GM21528 (cell line): ENCODE results near the gene MYEOV.

Source experiments
- ATAC-seq: cut with Tn5 transposase; IDR thresholded peaks from one replicate; pipeline ENCODE4 v1.9.1; 2021; ENCODE audit warnings: mild to moderate bottlenecking, moderate library complexity; ENCODE audit not compliant: unreplicated experiment, low FRiP score

The MYEOV gene

DNA sequence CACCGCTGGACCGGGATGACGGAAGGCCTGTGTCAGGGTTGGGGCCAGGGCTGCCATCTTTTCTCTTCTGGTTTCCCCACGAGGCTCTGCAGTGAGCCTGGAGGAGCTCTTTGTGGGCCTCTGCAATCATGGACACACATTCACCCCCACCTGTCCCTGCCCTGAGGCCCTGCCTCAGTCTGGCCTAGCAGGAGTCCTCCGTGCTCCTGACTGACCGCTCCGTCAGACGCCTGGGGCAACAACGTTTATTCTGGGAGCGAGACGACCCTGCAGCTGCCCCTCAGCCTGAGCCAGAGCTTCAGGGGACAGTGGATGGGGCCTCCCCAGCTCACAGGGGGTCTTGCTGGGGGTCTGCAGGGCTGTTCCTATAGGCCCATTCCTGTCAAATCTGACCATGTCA, 8.2 kb upstream of the MYEOV start:
- ATAC-seq: no peak

DNA sequence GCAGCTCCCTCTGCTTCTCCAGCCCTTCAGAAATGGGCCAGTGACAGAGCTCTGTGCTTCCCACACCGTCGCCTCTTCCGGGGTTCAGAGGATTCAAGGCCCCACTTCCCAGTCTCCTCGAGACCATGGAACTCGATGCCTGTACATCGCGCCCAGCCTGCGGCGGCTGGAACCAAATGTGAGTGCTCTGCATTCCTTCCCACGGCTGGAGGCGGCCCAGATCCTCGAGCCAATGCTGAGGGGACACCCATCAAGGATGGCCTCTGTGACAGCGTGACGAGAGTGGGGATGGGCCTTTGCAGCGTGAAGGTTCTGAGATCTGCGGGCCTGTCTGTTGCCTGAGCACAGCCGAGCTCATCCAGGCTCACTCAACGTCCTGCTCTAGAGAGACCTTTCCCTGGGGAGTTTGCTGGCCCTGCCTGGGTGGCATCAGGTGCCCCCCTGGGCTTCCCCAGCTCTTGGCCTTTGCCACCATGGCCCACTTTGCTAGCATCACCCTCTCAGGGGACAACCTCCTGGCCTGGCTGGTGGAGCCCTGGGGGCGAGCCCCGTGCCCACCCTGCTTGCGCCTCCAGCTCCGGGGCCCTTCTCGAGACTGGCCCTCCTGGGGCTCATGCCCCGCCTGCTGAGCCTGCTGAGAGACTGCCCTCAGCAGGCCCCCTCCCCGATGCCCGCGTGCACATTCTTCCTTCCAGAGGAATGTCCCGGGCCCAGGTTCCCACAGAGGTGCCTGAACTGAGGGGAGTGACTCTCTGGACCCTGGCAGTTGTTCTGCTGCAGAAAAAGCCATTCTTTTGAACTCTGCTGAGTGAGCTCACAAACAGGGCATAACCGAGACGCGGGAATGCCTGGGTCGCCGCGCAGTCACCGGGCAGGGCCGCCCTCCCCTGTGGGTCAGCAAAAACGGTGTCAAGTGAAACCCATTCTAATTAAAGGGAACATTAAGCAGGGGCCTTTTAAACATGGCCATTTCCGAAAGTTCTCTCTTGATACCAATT, 7.3 kb upstream of the MYEOV start:
- ATAC-seq: no peak

DNA sequence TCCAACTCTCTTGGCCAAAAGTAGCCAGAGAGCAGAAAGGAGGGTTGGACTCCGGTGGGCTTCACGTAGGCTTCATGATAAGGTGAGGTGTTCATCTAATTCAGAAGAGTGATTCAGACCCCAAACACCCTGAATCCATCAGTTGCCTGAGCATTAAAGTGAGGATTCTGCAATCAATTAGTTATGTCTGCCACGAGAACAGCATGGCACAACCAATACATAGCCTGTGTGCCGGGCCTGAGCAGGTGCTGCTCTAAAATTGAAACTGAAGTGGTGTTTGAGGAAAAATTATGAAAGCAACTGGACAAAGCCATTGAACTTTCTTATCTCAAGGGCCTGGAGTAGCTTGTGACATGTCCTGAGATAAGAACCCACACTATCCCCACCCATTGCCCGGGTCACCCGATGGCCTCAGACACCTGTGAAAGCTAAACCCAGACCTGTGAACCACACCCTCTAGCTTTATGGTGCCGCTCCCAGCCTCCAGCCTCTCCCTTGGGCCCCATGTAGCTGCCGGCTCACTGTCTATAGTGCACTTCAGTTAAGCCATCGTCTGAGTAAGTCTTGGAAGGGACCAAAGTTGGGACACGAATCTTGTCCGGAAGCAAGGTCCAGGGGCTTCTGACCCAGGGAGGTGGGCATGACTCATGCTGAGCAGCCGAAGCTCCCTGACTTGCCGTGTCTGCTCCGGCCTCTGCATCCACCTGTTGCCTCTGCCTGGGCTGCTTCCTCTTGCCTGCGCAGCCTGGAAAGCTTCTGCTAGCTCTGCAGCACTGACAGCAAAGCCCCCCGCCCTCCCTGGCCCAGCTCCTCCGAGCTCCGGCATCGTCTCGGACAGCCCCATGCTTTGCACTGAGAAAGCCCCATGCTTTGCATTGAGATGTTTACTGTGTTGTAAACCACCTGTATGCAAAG, 5.7 kb upstream of the MYEOV start:
- no peak for ATAC-seq

DNA sequence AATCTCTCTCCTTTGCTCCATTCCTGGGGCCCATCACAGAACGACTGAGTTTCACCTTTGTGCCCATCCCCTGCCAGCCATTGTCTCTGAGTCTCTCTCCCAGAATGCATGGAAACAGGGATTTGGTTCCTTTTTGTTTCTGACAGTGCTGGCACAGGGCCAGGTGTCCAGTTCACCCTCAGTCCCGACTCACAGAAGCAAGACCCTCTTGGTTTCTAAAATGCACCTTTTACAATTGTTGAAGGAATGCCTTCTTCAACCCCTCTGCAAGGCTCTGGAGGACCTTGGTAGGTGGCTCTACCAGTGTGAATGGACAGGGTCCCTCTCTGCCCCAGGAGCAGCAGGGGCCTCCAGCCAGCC, 5.1 kb upstream of the MYEOV start:
- ATAC-seq: no peak

DNA sequence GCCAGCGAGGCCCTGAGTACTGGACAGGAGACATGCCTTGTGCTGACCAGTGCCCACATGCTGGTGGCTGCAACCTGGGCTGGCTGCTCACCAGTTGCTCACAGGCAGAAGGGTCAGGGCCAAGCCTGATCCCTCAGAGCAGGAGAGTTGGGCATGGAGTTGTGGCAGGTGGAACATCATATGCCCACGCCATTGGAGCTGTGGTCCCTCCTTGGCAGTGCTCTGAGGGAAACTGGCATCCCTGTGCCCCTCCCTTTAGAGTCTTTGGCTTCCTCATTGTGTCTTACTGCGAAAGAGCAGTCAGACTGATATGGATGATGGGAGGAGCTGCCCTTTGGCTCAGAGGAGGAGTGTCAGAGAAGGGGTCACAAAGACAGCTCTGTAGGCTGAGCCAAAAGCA, 3.1 kb upstream of the MYEOV start:
- ATAC-seq: no peak

DNA sequence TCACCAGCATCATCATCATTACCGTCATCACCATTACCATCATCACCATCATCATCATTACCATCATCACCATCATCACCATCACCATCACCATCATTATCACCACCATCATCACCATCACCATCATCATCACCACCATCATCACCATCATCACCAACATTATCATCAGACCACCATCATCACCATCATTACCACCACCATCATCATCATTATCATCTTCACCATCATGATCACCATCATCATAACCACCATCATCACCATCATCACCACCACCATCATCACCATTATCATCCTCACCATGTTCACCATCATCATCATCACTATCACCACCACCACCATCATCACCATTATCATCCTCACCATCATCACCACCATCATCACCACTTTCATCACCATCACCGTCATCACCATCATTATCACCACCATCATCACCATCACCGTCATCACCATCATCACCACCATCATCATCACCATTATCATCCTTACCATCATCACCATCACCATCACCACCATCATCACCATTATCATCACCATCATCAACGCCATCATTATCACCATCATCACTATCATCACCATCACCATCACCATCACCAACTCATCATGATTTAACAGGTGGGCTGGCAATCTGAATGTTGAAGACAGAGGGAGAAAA, 2.4 kb upstream of the MYEOV start:
- ATAC-seq: no peak

DNA sequence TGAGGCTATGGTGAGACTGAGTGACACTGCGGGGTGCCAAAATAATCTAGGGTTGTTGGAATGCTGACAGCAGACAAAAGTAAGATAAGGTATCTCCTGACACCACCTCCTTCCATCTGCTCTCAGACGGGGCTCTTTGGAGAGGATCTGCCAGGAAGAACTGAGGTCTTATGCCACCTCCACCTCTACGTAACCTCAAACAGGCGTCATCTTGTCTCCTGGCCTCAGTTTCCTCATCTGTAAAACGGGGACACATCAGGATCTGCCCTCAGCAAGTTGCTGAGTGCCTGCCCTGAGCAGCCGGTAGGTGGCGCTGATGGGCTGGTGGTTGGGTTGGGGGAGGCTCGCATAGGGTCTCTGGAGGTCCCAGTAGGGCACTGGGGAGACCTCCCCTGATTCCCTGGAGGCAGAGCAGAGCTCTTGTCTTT, 1.7 kb upstream of the MYEOV start:
- ATAC-seq: no peak

DNA sequence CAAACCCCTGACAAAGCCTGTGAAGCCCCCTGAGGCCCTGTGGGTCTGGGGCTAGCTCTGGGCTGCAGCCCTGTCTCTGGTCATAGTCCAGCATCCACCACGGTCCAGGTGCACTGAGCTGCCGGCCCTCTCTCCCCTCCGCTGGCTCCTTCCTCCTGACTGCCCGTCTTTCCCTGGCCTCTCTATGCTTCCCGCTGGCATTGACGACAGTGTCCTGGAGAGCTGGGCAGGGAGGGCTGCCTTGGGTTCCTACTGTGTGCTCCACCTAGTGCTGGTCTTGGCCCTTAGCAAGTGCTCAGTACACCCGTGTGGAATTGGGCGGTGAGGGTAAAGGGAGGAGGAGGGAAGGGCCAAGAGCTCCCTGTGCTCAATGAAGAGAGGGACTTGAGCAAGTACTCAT, 868 bp upstream of the MYEOV start:
- ATAC-seq: no peak

DNA sequence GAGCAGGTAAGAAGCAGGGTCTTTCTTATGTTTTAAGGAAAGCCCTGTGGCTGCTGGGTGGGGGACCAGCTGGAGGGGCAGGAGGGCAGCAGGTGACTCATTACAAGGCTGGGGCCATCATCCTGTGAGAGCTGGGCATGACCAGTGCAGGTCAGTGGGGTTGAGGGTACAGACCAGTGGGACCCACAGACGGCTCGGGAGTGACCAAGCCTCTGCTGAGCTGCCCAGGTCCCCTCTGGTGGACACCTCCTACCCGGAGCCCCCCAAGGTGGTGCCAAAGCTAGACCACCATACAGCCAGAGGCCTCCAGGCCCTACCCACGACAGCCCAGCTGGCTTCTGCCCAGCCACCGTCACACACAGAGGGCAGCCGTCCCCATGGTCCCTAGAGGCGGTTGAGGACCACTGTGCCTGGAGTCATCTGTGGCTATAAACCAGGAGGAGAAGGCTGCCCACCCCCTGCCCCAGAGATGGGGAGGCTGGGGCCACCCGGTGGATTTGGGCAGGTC, 670 bp downstream of the MYEOV start:
- ATAC-seq: no peak

DNA sequence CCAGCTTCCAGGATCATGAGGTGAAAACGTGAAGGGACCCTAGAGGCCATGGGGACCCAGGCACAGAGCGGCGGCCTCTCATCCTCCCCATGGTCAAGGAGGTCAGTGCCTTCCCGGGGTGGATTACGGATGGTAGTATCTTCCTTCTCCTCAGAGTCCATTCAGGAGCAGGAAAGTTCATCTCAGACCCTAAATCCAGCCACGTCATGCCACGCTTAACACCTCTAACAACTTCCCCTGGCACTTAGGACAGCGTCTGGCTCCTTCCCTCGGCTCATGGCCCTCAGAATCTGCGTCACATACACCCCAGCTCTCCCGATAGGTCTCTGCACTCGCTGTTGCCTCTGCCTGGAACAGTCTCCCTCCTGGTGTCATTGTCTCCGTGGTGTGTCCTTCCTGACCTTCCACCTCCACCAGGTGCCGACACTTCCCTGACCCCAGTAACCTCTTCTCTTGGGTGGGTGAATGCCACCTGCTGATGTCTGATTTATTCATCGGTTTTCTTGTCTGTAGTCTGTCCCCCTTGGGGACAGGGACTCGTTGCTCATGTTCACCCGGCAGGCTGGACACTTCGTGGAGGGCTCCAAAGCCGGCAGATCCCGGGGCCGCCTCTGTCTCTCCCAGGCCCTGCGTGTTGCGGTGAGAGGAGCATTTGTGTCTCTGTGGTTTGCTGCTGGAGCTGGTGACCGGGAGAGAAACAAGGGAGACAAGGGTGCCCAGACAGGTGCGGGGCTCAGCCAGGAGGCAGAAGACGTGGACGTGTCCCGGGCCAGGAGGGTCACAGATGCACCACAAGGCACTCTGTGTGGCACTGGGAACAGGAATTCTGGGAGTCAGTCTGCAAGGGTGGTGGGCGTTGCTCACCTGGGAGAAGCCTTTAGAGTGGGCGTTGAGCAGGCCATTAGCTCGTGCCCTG, 1.4 kb downstream of the MYEOV start:
- ATAC-seq: no peak

DNA sequence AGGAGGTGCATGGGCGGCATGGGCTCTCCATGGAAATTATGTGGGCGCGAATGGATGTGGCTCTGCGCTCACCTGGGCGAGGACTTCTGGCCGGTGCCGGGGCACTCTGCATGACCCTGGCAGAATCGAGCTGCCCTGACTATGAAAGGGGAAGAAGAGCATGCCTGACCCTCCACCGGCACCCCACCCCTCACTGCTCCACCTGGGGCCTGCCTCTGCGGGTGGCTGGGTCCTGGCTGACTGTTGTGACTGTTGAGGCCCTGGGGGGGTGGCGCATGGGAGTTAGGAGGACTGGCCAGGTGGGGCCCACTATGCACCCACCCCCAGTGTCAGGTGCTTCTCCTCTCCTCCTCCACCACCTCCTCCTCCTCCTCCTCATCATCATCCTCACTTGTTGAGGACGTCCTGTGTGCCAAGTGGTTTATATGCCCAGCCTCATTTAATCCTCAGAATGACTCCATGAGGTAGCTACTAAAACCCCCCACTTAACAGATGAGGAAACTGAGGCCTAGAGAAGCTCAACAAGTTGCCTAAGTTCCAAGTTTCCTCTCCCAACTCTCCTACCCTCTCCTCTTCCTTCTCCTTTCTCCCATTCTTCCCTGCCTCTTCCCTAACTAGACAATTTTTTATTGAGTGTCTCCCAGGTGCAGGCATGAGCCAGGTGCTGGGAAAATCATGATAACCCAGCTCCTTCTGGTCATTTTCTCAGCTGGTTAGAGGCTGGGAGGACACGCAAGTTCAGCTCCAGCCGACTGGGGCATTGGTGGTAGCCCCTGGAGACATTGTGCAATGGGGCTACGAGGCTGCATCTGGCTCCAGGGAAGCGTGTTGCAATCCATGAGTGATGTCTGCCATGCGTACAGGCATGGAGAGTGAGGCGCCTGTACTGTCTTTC, 2.3 kb downstream of the MYEOV start:
- ATAC-seq: no peak

DNA sequence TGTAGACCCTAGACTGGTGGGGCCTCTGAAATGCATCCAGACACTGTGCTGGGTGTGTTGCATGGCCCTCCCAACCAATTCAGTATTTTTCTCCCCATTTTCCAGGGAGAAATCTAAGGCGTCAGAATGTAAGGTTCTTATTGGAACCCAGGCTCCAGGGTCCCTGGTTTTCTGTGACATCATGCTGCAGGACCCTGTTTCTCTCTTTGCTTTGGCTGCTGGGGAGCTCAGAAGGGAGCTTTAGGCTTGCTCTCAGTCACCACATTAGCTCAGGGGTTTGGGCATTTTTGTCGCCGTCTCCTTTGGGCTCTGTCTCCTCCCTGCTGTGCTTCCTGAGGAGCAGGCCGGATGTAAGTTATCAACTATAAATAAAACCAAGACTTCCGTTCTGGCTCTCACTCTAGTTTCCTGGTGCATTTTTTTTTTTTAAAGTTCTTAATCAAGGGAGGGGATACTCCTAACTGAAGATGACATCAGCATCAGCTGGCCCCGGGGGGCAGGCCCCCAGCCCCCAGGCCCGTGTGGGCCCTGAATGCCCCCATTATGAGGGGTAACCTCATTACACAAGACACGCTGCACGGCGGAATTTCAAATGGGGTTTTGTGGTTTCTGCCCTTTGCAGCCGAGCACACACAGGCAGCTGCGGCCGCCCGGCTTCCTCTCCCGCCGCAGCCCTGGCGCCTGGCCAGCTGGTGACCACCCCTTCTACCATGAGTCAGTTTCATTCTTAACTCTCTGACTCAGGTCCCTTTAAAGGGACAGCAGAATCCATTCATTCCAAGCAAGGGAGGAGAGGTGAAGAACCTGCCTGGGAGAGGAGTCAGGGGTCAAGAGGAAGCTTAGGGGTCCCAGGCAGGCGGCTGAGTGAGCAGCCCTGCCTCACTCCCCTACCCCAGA, 3.2 kb downstream of the MYEOV start:
- peak; percentile 58 for ATAC-seq

DNA sequence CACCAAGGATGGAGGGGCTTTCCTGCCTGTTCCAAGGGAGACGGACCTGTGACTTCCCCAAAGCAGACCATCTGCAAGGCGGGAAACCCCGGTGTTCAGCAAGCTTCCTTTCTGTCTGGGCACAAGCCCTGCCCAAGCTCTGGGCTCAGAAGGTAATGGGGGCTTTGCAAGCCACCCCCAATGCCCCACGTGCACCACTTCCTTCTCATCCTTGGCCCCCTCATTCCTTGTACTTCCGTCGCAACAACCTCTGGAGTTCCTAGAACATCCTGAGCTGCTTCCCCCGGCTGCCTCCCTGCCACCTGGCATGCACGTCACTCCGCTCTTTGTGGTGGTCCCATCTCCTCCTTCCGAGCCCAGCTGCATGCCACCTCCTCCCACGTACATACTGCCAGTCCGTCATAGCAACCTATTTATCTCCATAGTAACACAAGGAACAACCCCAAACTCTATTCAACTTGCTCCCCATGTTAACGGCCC, 3.9 kb downstream of the MYEOV start:
- ATAC-seq: peak; percentile 19

DNA sequence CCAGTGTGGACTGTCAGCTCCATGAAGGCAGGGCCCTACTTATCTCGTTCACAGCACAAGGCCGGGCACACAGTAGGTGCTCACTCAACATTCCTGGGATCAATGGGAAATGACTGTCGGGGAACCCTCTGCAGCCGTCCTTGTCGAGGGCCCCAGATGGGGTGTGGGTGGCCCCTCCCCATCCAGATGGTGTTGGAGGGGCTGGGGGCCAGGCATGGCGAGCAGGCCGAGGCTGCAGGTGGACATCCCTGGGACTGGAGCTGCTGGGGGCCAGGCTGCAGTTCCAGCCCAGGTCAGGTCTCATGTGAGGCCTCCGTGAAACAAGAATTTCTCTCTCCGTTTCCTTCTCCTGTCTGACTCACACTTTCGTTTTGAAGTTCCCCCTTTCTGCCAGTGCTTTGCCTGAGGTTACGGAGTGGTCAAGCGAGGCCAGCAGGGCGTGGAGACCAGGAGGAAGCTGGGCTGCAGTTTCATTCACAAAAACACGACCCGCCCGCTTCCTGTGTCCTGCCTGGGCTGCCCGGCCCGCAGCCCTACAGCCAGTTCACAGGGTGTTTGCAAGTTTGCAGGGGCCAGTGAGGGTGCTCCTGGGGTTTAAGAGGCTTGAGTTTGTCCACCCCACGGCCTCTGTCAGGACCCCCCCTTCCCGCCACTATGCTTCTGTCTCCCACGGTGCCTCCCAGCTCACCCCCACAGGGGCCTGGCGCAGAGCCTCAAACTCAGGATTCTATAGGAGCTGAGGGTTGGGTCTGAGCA, 4.5 kb downstream of the MYEOV start:
- no peak for ATAC-seq

DNA sequence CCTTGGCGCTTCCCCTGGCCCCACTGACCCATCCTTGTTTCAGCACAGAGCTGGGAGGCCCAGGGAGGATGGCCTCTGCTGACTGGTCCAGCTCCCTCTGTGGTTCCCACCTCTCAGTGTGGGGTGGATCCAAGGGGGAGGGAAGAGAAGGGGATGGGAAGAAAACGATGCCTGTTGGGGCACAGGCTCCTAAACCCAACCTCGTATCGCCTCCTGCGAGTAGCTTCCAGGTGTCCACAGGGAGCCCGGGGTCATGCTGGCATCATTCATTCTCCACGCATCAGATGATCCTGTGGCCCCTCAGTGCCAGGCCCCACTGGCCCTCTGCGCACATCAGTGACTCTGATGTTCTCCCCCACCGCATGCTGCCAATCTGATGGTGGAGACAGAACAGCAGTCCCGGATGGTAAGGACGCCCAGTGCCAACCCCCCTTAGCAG, 5.1 kb downstream of the MYEOV start:
- no peak for ATAC-seq

DNA sequence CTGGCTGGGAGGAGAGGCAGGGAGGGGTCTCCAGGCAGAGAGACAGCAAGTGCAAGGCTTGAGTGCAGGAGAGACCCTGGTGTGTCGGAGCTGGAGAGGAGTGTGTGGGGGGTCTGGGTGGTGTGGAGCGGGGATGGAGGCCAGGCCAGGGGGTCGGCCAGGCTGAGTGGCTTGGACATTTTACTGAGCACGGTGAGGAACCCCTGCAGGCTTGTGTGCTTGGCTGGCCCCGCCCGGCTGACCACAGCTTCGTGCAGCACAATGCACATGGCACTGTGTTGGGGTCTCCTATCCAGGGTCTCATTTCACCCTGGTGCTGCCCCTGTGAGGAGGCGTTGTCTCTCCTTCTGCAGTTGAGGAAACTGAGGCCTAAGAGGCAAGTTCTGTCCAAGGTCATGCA, 5.6 kb downstream of the MYEOV start:
- no peak for ATAC-seq
